Suppressor macrophage treated with lipopolysaccharide for 1 hour (primary cell): ENCODE results near the gene CFAP45.
A peak's percentile ranks its signal among the peaks of the same experiment; 100 is the strongest.
"Not testable (repeated sequence)": the region's sequence is repeated elsewhere in the genome, so short reads cannot be mapped to it uniquely, and the experiment has no call there.

Experiments
- DNase-seq, 3 donors: peaks; one replicate each; pipeline ENCODE4 v3.0.0-alpha.2; 2020 to 2022

CFAP45 gene

DNA sequence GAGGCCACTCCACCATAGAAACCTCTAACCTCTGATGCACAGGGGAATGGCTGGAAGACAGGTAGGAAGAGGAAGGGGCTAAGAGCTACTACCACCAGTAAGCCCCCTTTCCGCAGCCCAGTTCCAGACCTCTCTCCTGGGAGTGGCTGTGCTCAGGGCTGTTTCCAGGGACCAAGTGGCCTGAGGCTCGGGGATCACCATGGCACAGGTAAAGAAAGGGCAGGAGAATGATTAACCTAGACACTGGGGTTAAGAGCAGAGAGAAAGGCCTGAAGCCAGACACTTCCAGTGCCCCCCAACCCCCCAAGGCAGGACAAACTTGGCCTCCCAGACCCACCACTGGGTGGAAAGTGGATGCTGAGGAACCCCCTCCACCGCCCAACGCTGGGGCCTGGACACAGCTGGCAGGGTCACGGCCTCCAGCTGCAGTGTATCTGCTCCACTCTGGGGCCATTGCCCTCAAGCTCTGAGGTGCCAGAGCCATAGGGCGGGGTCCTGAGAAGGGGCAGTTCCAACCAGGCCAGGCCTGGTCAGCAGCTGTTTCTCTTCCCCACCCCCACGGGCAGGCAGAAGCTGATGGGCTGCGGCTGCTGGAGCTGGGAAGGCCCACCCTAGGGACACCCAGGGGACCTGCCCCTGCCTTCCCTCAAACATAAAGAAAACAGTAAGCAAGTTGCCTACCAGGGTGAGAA is 22.7 kb upstream of the CFAP45 start:
- peak in 1 of 3 donors; percentile 14 for DNase-seq

DNA sequence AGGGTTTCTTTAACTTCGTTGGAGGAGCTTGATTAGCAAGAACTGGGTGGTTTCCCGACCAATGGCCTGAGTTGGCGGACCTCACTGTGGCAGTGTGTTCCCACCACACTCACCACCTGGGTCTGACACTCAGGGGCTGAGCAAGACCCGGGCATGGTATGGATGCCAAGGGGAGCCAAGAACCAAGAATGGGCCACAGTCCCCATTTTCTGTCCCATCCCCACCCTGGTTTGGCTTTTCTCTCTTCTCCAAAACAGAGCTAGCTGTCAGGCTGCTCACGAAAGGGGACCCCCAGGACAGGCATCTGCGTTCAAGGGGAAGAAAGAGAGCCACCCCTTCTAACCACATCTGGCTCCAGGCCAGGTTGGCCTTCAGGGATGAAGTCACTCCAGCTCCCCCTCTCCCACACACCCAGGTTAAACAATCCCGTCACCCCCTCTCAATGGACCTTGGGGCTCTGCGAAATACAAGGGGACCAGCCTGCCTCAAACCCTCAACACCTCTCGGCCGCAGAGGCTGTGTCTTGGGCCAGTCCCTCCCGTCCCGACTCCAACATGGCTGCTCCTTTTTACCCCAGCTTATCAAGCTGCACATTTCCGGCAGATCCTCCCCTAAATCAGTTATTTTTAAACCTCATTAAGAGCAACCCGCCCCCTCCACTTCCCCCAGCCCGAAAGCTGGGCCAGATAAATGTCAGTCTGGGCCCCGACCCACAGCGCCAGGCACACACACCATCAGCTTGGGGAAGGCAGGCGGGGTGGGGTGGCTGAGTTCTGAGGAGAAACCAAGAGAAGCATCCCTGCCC is 21.9 kb upstream of the CFAP45 start:
- peak; percentile 42 to 57 (median 43) for DNase-seq

DNA sequence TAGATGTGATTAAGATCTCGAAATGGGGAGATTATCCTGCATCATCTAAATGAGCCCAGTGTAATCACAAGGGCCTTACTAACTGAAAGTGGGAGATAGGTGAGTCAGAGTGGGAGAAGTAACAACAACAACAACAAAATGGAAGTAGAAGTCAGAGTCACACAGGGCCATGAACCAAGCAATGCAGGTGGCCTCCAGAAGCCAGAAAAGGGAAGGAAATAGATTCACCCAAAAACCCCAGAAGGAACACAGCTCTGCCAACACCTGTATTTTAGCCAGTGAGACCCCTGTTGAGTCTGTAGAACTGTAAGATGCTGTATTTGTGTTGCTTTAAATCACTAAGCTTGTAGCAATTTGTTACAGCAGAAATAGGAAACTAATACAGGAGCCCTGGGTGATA is 21.3 kb upstream of the CFAP45 start:
- peak; percentile 53 to 74 (median 69) for DNase-seq

DNA sequence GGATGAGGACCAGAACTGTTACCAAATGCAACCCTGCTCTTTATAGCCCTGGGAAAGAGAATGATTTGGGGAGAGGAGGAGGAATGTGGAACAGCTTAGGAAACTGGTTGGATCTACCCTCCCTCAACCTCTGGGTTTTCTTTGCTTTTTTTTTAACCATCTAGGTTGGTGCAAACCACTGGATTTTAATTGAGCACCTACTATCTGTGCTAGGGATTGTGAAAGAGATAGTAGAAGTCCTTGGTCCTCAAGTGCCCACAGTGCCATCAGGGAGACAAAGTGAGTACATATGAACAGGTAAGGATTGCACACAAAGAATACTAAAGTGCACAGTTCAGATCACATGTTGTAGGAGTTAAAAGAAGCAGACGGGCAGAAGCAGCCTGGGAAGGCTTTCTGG is 20.7 kb upstream of the CFAP45 start:
- no peak for DNase-seq

DNA sequence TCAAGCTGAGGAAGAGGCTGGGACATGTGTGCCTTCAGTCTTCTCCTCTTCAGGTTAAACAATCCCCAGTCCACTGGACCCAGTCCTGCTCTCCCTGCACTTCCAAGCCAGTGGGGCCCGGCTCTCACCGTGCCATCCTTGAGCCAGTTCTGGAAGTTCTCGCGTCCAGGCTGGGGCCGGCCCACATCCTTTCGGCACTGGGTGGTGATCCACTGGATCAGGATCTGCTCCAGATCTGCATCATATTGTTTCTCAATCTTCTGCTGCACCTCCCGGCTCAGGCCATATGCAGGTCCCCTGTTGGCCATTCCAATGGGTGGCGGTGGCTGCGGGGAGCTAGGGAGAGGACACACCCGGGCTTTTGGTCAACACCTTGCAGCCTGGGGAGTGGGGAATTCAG is 20.2 kb upstream of the CFAP45 start:
- DNase-seq = no peak

DNA sequence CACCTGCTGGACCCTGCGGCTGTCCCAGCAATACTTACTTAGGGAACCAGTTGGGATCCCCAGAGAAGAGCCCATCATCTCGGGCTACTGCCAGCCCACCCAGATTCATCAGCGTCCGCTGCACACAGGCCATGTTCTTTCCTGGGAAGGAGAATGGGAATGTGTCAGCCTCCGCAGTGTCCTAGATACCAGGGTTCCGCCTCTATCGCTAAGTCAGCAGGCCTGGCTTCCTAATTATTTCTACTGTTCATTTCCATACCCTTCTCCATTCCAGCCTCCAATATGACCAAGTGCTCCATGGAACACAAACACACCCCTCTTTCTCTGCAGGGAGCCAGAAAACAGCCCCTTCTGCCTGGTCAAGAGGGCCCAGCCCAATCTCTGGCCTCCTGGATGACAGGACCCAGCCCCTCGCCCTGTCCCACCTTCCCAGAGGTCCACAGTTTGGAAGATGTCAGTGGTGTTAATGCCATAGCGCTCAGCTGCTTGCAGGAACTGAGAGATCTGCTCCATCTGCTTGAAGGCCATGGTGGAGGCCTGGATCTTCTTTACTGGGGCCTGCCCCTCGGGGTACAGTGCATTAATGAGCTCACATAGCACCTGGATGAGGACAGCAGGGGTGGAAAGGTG is 19.4 kb upstream of the CFAP45 start:
- no peak for DNase-seq

DNA sequence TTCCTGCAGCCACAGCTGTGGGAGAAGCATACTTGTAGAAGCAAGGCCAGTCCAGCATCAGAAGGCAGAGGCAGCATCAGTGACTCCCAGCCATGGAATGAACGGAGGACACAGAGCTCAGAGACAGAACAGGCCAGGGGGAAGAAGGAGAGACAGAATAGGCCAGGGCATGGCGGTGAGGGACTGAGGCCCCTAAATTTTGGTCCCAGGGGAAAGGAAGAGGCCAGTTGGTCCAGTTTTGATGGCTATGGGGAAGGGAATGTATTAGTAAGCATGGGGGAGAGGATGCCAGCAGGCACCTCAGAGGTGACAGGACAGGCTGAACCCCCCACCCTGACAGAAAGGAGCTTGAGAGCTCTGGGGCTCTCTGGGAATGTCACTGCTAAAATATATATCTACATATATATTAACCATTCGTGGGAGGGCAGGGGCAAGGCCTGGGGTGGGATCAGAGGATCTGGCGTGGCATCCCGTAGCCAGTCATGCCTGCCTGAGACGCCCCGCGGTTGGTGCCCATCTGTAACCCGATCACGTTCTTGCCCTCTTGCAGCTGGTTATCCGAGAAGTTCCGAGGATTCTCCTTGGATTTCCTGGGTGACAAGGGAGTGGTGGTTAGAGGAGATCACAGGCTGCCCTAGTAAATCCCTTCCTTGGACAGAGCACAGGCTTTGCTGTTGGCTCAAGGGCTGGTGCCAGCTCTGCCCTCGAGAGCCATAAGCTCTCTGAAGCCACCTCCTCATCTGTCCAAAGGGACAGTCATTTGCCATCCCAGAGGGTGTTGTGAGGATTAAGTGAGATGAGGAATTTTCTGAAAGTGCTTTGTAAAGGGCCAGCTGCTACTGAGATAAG is 18.6 kb upstream of the CFAP45 start:
- no peak for DNase-seq

DNA sequence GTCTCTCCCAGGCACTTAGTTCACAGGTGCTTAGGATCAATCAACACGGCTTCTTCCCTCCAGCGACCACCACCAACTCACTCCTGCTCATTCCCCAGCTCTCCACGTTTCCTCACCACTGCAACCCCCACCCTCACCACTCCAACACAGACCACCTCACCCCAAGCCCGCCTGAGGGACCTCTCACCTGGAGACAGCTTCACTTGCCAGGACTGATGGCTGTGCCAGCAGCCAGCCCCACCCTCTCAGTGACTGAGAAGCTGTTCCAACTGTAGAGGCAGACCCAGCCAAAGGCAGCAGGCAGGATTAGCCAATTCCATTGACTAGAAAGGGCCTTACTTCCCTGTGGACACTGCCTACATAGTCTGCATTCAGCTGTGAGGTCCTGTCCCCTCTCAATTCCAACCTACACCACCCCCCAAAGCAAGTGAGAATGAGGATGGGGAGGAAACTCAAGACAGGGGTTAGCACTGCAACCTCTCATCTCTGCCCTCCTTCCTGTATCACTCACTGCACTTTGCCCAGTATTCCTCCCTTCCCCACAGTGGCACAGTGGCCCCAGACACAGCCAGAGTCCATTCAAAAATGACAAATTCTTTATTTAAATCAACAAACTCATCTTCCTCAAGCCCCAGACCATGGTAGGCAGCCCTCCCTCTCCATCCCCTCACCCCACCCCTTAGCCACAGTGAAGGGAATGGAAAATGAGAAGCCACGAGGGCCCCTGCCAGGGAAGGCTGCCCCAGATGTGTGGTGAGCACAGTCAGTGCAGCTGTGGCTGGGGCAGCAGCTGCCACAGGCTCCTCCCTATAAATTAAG is 17.8 kb upstream of the CFAP45 start:
- no peak for DNase-seq

DNA sequence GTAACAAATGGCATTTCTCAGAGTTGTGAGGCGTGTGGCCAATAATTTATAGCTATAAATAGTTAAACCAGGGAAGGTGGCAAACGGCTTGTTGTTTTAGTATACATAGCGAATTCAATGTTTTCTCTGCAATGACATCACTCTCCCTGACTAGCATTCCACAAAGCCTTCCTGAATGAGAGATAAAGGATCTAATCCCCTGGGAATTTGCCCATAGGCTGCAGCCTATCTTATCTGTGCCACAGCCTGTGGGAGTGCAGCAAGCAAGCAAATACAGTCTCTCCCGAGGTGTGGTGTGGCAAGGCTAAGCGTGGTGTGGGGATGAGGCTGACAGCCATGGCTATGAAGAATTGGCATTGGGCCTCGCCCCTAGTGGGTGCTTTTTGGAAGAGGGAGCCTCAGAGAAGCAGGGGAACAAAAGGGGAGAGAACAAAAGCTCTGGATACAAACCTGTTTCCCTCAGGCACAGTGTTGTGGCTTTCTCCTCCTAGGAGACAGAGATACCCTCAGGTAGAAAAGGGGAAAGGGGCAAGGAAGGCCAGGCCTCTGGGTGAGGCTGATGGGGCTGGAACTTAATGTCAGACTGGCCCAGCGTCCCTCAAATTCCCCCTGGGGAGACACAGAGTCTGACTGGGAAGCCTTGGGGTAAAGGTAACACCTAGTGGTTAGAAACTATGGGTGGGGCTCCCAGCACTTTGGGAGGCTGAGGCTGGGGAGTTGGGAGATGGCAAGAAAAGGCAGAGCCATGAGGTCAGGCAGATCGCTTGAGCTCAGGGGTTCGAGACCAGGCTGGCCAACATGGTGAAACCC is 16.5 kb upstream of the CFAP45 start:
- no peak for DNase-seq

DNA sequence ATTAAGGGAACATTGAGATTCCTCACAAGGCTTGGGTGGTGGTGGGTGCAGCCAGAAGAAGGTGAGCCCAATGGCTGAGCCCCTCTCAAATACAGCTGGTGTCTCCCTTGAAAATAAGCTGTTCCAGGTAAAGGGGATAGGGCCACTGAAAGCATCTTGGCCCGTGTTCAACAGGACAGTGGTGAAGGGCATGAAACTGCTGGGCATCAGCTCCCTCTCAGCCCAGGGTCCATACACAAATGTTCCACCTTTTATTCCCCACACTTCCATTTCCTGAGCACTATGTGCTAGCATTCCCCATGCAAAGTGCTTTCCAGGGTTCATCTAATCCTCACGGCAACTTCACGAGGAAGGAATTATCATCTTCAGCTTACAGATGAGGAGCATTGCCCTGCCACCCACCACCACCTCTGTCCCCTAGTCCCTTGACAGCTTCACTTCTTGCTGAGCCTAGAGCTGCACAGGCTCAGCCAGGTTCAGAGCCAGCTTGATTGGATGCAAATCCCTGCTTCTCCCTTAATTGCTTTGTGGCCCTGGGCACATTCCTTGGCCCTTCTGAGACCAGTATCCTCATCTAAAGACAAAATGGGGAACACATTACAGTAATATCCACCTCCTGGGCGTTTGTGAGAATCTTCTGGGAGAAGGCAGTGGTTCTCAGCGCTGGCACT is 15.7 kb upstream of the CFAP45 start:
- no peak for DNase-seq

DNA sequence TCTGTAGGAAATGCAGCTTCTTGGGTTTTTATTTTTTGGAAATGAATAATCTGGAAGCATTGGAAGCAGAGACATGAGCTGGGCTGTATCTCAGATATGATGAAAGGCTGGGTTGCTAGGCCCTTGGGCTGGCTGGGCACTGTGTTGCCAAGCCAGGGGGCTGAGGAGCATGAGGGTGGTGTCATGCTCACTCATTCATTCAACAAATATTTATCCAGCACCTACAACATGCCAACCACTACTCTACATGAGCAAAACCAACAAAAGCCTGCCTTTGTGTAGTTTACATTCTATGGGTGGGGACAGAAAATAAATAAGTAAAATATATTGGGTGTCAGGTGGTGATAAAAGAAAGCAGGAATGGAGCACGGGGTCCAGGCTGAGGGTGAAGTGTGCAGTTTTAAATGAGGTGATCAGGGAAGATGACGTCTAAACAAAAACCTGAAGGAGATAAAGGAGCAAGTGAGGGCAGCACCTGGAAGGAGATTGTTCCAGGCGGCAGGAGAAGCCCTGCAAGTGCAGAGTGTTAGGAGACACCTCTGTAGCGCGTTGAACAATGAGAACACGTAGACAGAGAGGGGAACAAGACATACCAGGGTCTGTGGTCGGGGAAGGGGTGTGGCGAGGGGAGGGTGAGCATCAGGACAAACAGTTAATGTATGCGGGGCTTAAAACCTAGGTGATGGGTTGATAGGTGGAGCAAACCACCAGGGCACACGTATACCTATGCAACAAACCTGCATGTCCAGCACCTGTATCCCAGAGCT is 14.5 kb upstream of the CFAP45 start:
- DNase-seq = no peak

DNA sequence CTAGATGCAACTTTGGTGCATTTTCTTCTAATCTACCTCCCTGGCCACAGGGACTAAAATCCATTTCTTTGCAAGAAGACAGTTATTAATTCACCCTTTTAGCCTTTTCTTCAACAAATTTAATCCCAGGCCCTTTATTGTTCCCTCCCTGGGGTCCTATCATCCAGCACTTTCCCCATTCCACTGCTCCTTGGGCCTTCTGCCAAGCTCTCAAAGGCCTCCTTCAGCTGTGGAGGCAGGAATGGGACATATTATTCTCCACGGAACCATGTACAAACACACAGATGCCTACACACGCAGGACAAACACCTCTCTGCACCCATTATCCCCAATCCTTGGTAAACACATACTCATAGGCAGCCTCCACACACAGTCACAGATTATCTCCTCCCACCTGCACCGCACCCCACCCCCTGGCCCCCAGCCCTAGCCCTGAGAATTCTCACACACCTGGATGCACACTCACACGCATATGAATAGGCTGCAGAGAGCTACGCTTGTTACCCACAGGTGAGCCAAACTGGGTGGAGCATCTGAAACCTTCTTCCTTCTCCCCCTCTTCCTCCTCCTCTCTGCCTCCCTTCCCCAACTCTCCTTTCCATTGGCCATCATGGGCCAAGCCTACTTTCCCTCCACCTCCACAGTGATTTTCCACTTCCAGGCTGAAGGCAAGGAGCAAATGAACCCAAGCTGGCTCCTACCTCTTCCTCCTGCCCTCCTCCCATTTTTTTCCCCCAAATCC is 13.7 kb upstream of the CFAP45 start:
- DNase-seq = no peak

DNA sequence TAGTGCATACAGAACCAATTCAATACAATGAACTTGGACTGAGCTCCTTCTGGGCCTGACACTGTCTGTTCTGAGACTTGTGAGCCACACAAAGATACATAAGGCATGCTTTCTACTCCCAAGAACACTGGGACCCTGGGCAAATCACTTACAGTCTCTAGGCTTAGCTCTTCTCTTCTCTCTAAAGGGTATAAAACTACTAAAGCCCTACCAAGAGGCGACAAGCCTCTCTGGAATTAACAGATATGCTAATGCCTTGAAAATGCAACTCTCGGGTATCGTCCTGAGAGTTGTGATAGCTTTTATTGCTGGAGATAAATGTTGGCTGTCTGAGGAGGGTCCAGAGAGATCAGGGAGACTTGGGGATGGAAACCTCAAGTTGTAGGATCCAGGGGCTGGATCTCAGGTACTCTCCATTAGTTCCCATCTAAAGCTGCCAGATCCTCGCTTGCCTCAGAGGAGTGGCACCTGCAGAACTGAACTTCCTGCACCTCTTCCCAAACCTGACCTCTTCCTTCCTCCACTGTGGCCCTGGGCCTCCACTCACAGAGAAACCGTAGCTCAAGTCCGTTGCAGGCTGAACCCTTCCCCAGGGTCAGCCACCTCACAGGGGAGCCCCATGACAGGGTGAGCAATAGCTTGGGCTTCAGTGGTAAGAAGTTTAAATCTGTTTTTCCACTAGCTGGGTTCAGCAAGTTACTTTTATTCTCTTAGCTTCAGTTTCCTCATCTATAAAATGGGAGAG is 11.5 kb upstream of the CFAP45 start:
- peak; percentile 35 to 40 (median 38) for DNase-seq

DNA sequence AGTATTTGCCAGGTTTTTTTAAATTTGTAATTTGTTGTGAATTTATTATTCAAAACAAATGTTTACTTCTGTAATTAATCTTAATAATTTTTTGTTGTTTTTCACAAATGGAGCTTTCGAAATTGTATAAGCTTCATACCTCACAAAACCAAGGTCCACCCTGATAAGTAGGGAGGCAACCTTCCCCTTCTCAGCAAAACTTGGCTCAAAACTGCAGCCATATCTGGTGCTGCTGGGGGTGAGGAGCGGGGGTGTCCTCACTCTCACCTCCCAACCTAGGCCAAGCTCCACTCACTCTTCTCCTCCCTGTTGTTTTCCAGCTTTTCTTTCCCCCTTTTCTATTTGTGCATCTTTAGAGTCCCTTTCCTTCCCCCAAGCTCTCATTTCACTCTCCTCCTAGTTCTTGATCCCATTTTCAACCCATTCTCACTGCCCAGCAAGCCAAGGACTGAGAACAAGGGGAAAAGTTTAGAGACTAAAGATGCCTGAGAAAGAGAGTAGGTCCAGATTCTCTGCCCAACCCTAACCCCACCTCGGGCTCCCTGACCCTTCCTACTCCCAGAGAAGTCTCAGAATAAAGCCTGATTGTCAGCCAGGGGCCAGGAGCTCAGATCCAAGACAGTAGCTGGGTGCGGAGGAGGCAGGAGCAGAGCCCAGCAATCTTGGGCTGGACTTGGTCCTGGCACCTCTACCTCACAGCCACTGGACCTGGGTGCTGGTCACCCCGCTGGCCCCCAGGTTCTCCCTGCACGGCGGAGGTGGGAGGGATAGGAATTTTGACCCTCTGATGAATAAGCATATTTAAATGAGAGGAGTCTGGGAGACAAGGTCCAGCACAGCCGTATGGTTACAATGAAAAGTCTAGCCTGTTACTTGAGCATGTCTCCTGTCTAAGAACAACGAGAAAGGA is 8.3 kb upstream of the CFAP45 start:
- no peak for DNase-seq

DNA sequence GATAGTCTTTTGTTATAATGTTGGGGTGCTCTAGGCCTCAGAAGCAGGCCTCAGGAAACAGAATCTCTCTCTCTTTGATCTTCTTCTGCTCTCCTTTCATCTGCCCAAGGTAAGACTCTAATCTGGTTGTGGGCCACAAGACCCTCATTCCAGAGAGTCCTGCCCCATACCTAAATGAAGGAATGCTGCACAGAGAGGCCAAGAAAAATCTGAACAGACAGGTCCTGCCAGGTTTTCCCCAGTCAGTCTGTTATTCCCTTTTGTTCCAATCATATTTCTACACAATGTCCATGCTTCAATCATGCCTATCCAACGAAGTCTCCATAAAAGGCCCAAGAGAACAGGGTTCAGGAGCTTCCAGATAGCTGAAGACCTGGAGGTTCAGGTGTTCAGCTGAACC is 7.0 kb upstream of the CFAP45 start:
- DNase-seq = no peak

DNA sequence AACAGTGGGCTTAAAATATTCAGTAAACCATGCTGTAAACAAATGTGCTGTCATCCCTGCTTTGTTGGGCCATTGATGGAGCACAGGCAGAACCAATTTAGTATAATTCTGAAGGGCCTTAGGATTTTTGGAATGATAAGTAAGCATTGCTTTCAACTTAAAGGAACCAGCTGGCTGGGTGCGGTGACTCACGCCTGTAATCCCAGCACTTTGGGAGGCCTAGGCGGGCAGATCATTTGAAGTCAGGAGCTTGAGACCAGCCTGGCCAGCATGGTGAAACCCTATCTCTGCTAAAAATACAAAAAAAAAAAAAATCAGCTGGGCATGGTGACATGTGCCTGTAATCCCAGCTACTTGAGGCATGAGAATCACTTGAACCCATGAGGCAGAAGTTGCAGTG is 4.1 kb upstream of the CFAP45 start:
- not testable (repeated sequence) for DNase-seq

DNA sequence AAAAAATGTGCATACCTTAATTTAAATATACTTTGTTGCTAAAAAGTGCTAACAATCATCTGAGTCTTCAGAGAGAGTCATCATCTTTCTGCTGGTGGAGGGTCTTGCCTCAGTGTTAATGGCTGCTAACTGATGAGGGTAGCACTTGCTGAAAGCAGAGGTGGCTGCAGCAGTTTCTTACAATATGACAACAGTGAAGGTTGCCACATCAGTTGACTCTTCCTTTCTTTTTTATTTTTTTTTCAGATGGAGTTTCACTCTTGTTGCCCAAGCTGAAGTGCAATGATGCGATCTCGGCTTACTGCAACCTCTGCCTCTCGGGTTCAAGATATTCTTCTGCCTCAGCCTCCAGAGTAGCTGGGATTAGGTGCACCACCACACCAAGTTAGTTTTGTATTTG is 2.6 kb upstream of the CFAP45 start:
- peak in 2 of 3 donors; percentile 28 to 46 for DNase-seq
